Measurements from ENCODE around the gene USP36.
"Not testable (repeated sequence)": the region's sequence is repeated elsewhere in the genome, so short reads cannot be mapped to it uniquely, and the experiment has no call there.

Gene USP36

DNA sequence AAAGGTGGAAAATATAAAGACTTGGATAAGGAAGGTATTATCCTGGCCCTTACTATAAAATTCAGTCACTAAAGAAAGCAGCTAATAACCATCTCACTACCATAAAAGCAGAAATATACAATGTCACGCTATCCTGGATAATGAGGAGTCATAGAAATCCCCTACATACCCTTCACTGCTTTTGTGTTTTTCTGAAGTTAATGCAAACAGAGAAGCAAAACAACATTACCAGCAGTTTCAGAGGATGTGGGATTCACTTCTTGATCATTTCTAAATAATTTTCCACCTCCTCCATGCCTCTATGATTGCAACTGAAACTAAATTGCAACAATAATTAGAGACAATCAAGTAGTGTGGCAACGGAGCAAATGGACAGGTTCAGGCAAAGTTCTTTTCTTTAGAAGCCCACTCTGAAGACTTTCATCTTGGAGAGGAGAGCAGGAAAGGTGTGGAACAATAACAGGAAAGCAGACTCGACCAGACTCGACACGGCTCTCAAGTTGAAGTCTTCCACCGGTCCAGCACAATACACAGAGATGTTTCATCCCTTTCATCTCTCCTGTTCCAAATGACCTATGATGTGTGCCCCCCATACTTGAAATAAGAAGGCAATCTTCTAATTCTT is 68.7 kb downstream of the USP36 start:
- Mint-ChIP-seq H3K4me3 (peak overlapping the region; percentile 81), H3K27me3 (no peaks in the 10 kb centered on the region), H3K9me3 (ENCODE audit: low read depth) (no peaks in the 10 kb centered on the region), H3K27ac (peak overlapping the region; percentile 97), H3K36me3 (no peaks in the 10 kb centered on the region), H3K4me1 (ENCODE audit: low read depth) (peaks cover 52% of the 10 kb centered on the region)

DNA sequence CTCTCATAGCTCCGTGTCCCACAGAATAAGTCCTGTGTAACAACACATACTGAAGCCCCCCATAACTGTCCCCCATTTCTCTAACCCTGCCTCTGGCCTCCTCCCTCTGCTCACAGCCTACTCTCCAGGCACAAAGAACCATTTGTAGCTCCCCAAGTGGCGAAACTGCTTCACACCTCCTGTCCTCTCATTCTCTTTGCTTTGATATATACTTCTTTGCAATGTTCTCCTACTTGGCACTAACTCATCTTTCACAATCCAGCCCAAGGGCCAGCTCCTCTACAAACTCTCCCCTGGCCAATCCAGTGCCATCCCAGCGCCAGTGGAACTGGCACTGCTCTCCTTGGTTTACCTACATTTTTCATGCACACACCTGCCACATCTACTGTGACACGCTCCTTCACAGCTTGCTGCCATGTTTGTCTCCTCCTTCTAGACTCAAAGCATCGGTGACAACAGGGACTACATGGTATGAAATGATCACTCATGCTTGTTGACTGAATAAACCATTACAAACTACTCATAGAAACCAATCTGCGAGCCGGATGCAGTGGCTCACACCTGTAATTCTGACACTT is 71.3 kb downstream of the USP36 start:
- H3K4me1 Mint-ChIP-seq (ENCODE audit: low read depth), result peaks cover 44% of the 10 kb centered on the region
- H3K36me3 Mint-ChIP-seq, result peaks cover 2% of the 10 kb centered on the region
- no peaks in the 10 kb centered on the region for H3K27me3 Mint-ChIP-seq
- no peak overlapping the region for H3K27ac Mint-ChIP-seq
- H3K4me3 Mint-ChIP-seq, result no peak overlapping the region
- H3K9me3 Mint-ChIP-seq (ENCODE audit: low read depth), result no peaks in the 10 kb centered on the region

DNA sequence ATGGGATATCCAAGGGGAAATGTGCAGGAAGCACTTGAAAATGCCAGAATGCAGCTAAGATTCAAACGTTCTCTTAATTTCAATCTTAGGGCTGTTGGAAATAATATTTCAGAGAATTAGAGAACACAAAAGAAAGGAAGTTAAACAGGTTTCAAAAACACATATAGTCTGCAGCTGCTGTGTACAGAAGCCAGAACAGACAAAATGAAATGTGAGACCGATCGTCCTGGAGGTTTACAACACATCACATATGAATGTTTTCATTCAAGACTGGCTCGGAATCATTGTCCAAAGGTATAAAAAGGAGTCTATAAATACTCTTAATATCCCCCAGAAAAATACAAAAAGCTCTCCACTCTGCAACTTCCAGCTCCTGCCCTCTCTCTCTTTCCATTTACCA is 72.8 kb downstream of the USP36 start:
- Mint-ChIP-seq H3K27me3 (no peaks in the 10 kb centered on the region), H3K4me3 (no peak overlapping the region), H3K4me1 (ENCODE audit: low read depth) (peaks cover 44% of the 10 kb centered on the region), H3K27ac (no peak overlapping the region), H3K36me3 (peaks cover 3% of the 10 kb centered on the region), H3K9me3 (ENCODE audit: low read depth) (no peaks in the 10 kb centered on the region)

DNA sequence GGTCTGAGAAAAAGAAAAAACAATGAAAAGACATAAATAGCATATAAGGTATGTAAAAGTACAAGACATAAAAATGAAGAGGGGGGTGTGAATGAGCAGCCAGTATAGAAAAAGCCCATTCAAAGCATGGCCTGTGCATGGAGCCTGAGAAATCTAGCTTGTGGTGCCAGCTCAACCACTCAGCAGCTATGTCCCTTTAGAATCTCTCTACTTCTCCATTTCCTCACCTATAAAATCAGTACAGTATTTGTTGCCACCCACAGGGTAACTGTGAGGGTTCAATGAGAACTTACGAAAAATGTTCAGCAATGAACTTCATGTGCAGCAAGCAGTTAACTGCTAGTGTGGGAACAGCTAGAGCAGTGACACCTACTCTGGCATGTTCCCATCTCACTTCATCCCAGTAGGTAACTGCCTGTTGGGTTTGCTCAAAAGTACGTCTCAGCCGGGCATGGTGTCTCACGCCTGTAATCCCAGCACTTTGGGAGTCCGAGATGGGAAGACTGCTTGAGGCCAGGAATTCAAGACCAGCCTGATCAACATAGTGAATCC is 73.8 kb downstream of the USP36 start:
- Mint-ChIP-seq H3K27ac (no peak overlapping the region), H3K36me3 (peaks cover 6% of the 10 kb centered on the region), H3K4me1 (ENCODE audit: low read depth) (peaks cover 43% of the 10 kb centered on the region), H3K4me3 (no peak overlapping the region), H3K9me3 (ENCODE audit: low read depth) (no peaks in the 10 kb centered on the region), H3K27me3 (no peaks in the 10 kb centered on the region)

DNA sequence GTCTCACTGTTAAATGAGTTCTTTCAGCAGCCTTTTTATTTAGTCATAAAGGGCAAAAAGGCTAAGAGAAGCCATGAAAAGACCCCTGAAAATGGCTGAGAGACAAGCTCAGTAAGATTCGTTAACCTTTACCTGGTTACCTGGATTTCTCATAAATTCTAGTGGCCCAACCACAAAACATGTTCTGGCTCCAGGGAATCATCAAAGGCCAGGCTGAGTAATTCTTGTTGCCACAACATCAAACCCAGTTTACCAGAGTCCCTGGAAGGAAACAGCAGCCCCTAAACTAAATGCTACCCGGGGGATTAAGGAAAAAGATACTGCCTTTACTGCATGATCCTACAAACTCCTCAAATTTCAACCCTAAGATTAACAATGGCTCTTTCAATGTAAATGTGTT is 74.4 kb downstream of the USP36 start:
- Mint-ChIP-seq H3K9me3 (ENCODE audit: low read depth) (no peaks in the 10 kb centered on the region), H3K4me1 (ENCODE audit: low read depth) (peaks cover 46% of the 10 kb centered on the region), H3K27me3 (no peaks in the 10 kb centered on the region), H3K4me3 (no peak overlapping the region), H3K27ac (no peak overlapping the region), H3K36me3 (peaks cover 6% of the 10 kb centered on the region)

DNA sequence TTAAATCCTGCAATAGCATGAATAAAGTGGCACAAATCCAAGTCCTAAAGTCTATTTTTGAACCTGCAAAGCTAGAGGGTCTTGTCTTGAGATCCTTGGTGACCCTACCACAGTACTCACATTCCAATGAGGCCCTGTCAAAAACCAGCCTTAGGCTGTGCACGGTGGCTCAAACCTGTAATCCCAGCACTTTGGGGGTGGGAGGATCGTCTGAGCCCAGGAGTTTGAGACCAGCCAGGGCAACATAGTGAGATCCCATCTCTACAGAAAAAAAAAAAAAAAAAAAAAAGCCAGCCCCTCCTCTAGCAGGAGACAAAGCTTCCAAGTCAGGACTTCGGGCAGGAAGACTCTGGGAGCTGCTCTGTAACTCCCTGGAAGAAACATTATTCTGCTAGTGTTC is 74.8 kb downstream of the USP36 start:
- Mint-ChIP-seq H3K9me3 (ENCODE audit: low read depth) (no peaks in the 10 kb centered on the region), H3K27ac (no peak overlapping the region), H3K4me1 (ENCODE audit: low read depth) (peaks cover 47% of the 10 kb centered on the region), H3K36me3 (peaks cover 6% of the 10 kb centered on the region), H3K4me3 (peak overlapping the region; percentile 40), H3K27me3 (no peaks in the 10 kb centered on the region)

DNA sequence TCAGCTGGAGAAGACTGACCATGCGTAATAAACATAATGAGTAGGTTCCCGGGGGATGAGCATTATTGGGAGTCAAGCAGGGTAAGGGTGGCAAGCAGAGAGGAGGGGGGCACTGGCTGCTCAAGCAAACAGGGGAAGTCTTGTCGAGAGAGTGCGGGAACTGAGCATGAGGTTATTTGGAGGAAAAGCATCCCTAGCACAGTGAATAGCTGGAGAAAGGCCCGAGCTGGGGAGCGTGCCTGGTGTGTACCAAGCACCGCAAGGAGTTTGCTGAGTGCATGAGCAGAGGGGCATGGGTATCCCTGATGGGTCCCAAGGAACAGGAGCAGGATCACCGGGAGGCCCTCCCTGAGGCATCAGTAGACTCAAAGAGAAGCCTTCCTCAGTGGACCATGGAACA is 75.7 kb downstream of the USP36 start:
- peak overlapping the region; percentile 69 for H3K4me3 Mint-ChIP-seq
- H3K36me3 Mint-ChIP-seq, result peaks cover 6% of the 10 kb centered on the region
- no peaks in the 10 kb centered on the region for H3K27me3 Mint-ChIP-seq
- peaks cover 48% of the 10 kb centered on the region for H3K4me1 Mint-ChIP-seq (ENCODE audit: low read depth)
- no peaks in the 10 kb centered on the region for H3K9me3 Mint-ChIP-seq (ENCODE audit: low read depth)
- H3K27ac Mint-ChIP-seq, result peak overlapping the region; percentile 94

DNA sequence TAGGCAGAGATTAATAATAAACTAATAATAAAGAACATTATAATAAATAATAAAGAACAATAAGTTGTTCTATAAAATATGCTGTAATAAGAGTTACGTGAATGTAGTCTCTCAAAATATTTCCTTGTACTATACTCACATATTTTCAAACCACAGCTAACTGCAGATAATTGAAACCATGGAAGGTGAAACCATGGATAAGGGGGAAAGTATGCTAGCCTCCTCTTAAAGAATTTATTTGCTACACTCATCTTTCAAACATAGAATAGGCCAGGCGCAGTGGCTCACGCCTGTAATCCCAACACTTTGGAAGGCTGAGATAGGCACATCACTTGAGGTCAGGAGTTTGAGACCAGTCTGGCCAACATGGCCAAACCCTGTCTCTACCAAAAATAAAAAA is 77.1 kb downstream of the USP36 start:
- Mint-ChIP-seq H3K27ac (peak overlapping the region; percentile 95), H3K4me3 (no peak overlapping the region)

DNA sequence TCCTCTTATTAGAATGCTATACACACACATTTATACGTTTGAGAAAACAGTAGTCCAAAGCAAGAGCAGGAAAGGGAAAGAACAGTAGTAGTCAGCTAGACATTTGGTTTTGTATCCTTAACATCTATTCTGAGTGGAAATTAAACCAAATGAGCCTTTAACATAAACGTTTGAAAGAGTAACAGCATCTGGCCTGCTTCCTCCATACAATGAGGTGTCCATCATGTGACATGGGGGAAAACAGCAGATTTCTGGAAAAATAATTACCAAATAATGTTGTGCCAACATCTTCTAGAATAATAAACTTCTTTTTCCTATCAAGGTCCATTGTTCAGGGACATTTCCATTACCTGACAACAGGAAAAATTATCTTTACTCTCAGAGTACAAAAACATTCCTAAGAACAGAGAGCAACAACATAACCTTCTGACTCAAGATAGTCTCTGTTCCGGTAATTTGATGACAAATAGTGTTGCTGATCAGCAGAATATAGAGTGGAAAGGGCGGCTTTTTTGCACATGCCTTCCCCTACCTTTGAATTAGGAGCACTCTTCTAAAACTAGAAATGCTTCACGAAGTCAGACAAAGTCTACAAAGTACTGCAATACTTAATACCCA is 78.7 kb downstream of the USP36 start:
- Mint-ChIP-seq H3K4me1 (ENCODE audit: low read depth) (peaks cover 75% of the 10 kb centered on the region), H3K36me3 (peaks cover 8% of the 10 kb centered on the region), H3K27ac (peak overlapping the region; percentile 95), H3K9me3 (ENCODE audit: low read depth) (no peaks in the 10 kb centered on the region), H3K4me3 (peak overlapping the region; percentile 33), H3K27me3 (no peaks in the 10 kb centered on the region)

More for the DNA sequence above, 77.1 kb downstream of the USP36 start:
- H3K4me1 Mint-ChIP-seq (ENCODE audit: low read depth), result peaks cover 61% of the 10 kb centered on the region
- H3K27me3 Mint-ChIP-seq, result no peaks in the 10 kb centered on the region
- peaks cover 6% of the 10 kb centered on the region for H3K36me3 Mint-ChIP-seq
- no peaks in the 10 kb centered on the region for H3K9me3 Mint-ChIP-seq (ENCODE audit: low read depth)

DNA sequence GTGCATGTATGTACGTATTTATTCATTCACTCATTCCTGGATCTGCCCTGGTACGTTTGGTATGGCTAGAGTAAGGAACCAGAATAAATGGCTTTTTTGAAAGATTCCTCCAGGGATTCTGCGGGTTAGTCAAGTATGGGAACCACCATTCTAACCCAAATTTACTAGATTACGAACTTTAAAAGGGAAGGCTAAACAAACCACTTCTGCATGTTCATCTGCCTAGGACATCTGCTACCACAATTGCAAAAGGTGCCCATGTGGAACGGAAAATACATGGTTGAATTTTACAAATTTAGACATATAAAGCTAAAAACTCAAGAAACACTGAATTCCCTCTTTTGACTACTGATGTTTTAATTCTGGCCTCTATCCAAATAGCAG is 80.7 kb downstream of the USP36 start:
- H3K4me3 Mint-ChIP-seq, result peak overlapping the region; percentile 75
- no peaks in the 10 kb centered on the region for H3K9me3 Mint-ChIP-seq (ENCODE audit: low read depth)
- H3K4me1 Mint-ChIP-seq (ENCODE audit: low read depth), result peaks cover 84% of the 10 kb centered on the region
- no peaks in the 10 kb centered on the region for H3K27me3 Mint-ChIP-seq
- peaks cover 11% of the 10 kb centered on the region for H3K36me3 Mint-ChIP-seq
- H3K27ac Mint-ChIP-seq, result peak overlapping the region; percentile 94

DNA sequence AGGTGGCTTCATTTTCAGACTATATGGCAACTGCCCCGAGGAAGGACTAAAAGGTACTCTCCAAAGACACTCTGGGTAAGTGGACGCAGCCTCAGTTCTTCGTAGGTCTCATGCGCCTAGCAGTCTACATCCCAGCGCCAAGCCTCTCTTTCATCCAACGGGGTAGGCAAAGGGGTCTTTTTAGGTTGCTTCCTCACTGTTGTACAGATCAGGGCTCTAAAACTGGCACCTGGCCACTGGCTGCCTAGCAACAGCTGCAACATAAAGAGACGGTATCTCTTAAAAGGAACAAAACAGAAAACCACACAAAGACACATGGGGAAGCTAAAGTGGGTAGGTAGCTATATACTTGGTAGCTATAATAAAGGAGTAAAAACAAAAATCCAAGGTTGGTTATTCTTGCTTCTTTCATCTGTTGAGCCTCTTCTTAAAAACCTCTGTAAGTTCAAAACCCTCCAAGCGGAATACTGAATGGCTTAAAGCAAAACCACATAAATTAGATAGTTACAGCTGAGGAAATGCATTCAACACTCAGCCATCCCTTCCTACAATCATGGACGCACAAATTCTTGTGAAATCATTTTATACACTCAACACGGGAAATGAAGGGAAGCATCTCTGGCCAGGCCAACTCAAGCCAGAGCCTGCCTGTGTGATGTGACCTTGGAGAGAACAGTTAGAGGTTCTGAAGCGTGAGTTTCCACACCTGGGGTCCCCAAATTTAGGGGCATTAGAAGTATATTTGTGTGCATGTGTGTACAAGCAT is 81.2 kb downstream of the USP36 start:
- H3K27me3 Mint-ChIP-seq, result no peaks in the 10 kb centered on the region
- peak overlapping the region; percentile 94 for H3K27ac Mint-ChIP-seq
- peaks cover 10% of the 10 kb centered on the region for H3K36me3 Mint-ChIP-seq
- no peaks in the 10 kb centered on the region for H3K9me3 Mint-ChIP-seq (ENCODE audit: low read depth)
- peaks cover 80% of the 10 kb centered on the region for H3K4me1 Mint-ChIP-seq (ENCODE audit: low read depth)
- H3K4me3 Mint-ChIP-seq, result peak overlapping the region; percentile 75

DNA sequence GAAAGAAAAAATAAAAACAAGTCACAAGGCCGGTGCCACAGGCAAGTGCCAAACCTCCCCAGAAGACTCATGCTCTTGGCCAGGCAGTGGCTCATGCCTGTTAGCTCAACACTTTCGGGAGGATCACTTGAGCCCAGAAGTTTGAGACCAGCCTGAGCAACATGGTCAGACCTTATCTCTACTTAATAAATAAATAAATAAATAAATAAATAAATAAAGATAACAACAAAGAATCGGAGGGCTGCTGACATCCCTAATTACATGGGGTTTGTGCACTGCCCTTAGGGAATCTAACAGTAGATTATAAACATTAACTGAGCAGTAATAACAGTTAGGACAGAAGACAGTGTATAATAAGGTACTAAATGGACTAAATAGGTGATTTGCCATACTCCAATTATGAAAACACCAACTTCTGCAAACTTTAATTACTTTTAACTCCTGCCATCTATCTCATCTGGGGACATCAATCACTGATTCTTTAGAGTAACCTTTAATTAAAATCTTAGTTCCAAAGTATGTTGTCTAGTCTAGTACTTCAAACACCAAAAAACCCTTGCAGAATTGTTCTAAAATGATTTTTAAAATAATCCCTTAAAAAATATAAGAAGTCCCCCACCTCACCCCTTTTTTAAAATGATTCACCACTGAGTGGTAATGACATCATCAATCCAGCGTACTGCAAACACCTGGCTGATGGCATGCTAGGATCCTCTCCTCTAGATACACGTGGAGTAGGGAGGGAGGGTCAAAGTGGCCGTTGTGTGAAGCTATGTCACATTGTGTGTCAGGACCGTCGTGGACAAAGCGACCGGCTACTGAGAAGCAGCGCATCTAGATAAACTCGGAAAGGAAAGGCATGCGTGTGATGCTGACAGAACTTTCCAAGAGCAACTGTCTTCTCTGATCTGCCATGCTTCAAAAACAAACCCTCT is 87.0 kb downstream of the USP36 start:
- peak overlapping the region; percentile 77 for H3K4me3 Mint-ChIP-seq
- no peaks in the 10 kb centered on the region for H3K9me3 Mint-ChIP-seq (ENCODE audit: low read depth)
- no peaks in the 10 kb centered on the region for H3K27me3 Mint-ChIP-seq
- H3K27ac Mint-ChIP-seq, result peak overlapping the region; percentile 97
- peaks cover 82% of the 10 kb centered on the region for H3K4me1 Mint-ChIP-seq (ENCODE audit: low read depth)
- peaks cover 7% of the 10 kb centered on the region for H3K36me3 Mint-ChIP-seq

DNA sequence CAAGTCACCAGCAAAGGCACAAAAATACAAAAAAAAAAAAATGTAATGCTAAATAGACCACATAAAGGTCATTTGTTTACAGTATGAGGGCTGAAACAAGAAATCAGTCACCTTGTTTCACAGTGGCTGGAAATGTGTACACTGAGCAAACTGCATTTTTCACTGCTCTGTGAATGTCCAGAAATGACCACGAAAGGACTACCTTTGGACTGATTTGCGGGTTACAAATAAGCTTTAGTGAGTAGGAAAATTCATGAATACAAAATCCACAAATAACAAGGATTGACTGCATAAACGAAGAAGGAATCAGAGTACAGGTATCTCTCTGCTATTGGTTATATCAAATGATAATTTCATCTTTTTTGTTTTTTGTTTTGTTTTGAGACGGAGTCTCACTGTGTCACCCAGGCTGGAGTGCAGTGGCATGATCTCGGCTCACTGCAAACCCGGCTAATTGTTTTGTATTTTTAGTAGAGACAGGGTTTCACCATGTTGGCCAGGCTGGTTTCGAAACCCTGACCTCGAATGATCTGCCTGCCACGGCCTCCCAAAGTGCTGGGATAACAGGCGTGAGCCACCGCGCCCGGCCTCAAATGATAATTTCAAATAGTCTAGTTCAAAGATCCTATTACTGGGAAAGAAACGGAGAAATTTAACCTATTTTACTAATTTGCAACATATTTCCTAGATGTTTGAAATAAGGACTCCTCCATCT is 89.0 kb downstream of the USP36 start:
- H3K4me3 Mint-ChIP-seq, result peak overlapping the region; percentile 48
- no peaks in the 10 kb centered on the region for H3K9me3 Mint-ChIP-seq (ENCODE audit: low read depth)
- peaks cover 85% of the 10 kb centered on the region for H3K4me1 Mint-ChIP-seq (ENCODE audit: low read depth)
- peak overlapping the region; percentile 94 for H3K27ac Mint-ChIP-seq
- peaks cover 3% of the 10 kb centered on the region for H3K36me3 Mint-ChIP-seq
- H3K27me3 Mint-ChIP-seq, result no peaks in the 10 kb centered on the region

DNA sequence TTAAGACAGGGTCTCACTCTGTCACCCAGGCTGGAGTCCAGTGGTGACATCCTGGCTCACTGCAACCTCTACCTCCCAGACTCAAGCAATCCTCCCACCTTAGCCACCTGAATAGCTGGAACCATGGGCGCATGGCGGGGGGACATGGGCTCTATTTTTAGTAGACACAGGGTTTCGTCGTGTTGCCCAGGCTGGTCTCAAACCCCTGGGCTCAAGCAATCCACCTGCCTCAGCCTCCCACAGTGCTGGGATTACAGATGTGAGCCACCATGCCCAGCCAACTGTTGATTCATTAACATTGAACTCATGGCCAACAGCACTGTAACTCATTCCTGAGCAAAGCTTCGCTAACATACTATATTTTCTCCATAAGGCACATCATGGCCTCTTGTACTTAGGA is 89.6 kb downstream of the USP36 start:
- H3K36me3 Mint-ChIP-seq; H3K9me3 Mint-ChIP-seq (ENCODE audit: low read depth); H3K27me3 Mint-ChIP-seq: not testable (repeated sequence)
- H3K4me3 Mint-ChIP-seq, result peak overlapping the region; percentile 48
- H3K27ac Mint-ChIP-seq, result peak overlapping the region; percentile 94
- peaks cover 85% of the 10 kb centered on the region for H3K4me1 Mint-ChIP-seq (ENCODE audit: low read depth)
